Activated naive CD4-positive, alpha-beta T cell treated with anti-CD3 and anti-CD28 coated beads, Interleukin-2, amount 50 U/mL, for 24 hours (primary cell): ENCODE measurements around the gene SLCO3A1.
"Not testable (repeated sequence)": the region's sequence is repeated elsewhere in the genome, so short reads cannot be mapped to it uniquely, and the experiment has no call there.

Experiments
- H3K27ac Mint-ChIP-seq: one replicate; pipeline ENCODE4 v1.8.0; 2021; ENCODE audit warnings: mild to moderate bottlenecking, mixed read lengths
- H3K27me3 Mint-ChIP-seq: one replicate; pipeline ENCODE4 v1.8.0; 2021; ENCODE audit warnings: mixed read lengths
- H3K36me3 Mint-ChIP-seq: one replicate; pipeline ENCODE4 v1.8.0; 2021; ENCODE audit warnings: mixed read lengths
- H3K4me1 Mint-ChIP-seq: one replicate; pipeline ENCODE4 v1.8.0; 2021; ENCODE audit warnings: mixed read lengths
- H3K4me3 Mint-ChIP-seq: one replicate; pipeline ENCODE4 v1.8.0; 2021; ENCODE audit warnings: mild to moderate bottlenecking, mixed read lengths
- H3K9me3 Mint-ChIP-seq: one replicate; pipeline ENCODE4 v1.8.0; 2021; ENCODE audit warnings: mixed read lengths

The SLCO3A1 gene

GRCh38 chr15:92044203-92044909, 190.8 kb downstream of the SLCO3A1 start:
- H3K4me3 Mint-ChIP-seq = no peak overlapping the region
- peaks cover 47% of the 10 kb centered on the region for H3K4me1 Mint-ChIP-seq
- no peak overlapping the region for H3K27ac Mint-ChIP-seq
- no peaks in the 10 kb centered on the region for H3K27me3 Mint-ChIP-seq
- no peaks in the 10 kb centered on the region for H3K36me3 Mint-ChIP-seq
- H3K9me3 Mint-ChIP-seq = no peaks in the 10 kb centered on the region

DNA sequence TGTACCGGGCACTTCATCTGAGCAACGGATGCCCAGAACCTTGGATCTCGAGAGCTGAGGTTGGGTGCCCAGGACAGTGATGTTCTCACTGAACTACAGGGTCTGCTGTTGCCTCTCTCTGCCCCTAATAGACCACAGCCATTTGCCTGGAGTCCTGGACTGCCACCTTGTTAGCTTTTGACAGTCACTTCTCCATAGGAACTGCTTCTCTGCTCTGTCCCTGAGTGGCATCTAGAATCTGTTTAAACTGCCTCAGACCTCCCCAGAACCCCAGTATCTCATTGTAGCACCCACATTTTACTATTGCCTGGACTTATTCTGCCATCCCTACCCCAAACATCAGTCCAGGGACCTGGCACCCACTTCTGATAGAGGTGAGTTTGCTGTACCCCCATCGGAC, 194.4 kb downstream of the SLCO3A1 start:
- Mint-ChIP-seq H3K4me1 (peaks cover 31% of the 10 kb centered on the region), H3K36me3 (no peaks in the 10 kb centered on the region), H3K4me3 (no peak overlapping the region), H3K27ac (no peak overlapping the region), H3K27me3 (no peaks in the 10 kb centered on the region), H3K9me3 (no peaks in the 10 kb centered on the region)

- H3K4me1 Mint-ChIP-seq = peaks cover 28% of the 10 kb centered on the region
These were observed 195.2 kb downstream of the SLCO3A1 start for GRCh38 chr15:92048739-92049138.

DNA sequence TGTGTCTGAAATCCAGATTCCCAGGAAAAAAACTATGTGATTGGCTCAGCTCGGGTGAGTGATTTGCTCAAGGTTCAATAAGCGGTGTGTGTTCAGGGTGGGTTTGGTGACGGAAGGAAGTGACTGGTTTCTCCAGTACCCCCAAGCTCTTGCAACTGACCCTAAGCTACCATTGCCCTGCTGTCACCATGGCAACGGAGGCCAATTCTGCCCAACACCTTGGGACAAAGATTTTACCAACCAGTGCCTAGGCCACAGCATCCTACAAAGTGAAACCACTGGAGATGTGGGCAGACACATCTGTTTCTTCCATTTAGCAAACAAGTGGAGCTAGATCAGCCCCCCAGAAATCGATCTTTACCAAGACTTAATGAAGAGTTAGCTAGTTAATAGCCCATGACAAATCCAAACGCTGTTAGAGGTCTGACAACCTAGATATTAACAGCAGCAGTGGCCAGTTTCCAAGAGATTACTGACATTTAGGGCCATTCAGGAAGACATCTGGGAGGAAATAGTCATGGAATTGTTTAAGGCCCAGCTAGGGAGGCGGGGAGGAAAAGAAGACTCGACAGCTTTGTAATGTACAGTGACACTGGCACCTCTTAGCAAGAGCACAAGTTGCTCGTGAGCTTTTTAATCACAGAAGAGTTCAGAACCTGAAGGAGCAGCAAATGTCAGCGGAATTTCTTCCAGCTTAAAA, 195.9 kb downstream of the SLCO3A1 start:
- Mint-ChIP-seq H3K4me1 (peaks cover 21% of the 10 kb centered on the region), H3K27ac (no peak overlapping the region), H3K9me3 (no peaks in the 10 kb centered on the region), H3K27me3 (no peaks in the 10 kb centered on the region), H3K4me3 (no peak overlapping the region), H3K36me3 (no peaks in the 10 kb centered on the region)

More at GRCh38 chr15:92048739-92049138, 195.2 kb downstream of the SLCO3A1 start:
- Mint-ChIP-seq H3K27ac (no peak overlapping the region), H3K4me3 (no peak overlapping the region), H3K36me3 (no peaks in the 10 kb centered on the region), H3K9me3 (no peaks in the 10 kb centered on the region), H3K27me3 (no peaks in the 10 kb centered on the region)

DNA sequence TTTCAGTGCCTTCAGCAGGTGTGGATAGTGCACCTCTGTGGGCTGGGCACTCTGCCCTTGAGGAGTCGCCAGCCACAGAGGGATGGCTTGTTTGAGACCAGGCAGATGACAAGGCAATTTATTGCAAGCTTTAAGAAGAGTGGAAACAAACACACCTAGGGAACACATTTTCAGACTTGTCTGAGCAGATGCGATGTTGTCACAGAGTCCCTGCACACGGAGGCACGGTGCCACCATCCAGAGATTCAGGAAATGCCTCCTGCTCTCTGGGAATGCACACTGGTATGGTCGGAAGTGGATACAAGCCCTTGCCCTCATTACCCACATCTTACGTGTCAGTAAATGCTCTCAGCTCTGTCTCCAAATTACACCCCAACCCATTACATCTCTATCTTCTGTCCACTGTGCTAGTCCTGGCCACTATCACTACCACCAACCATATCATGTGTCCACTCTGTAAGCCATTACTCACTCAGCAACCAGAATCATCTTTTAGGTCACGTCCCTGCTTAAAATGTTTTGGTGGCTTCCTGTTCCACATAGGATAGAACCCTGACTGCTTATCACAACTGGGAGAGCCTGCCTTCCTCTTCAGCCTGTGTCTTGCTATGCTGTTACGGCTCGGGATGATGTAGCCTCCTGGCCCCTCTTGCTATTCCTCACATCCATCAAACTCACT, 196.9 kb downstream of the SLCO3A1 start:
- Mint-ChIP-seq H3K9me3 (no peaks in the 10 kb centered on the region), H3K36me3 (no peaks in the 10 kb centered on the region), H3K4me1 (peaks cover 17% of the 10 kb centered on the region), H3K4me3 (no peak overlapping the region), H3K27me3 (no peaks in the 10 kb centered on the region), H3K27ac (no peak overlapping the region)

- Mint-ChIP-seq H3K9me3 (no peaks in the 10 kb centered on the region), H3K4me1 (peaks cover 22% of the 10 kb centered on the region), H3K4me3 (no peak overlapping the region), H3K36me3 (no peaks in the 10 kb centered on the region), H3K27me3 (no peaks in the 10 kb centered on the region), H3K27ac (no peak overlapping the region)
These were observed 198.2 kb downstream of the SLCO3A1 start for GRCh38 chr15:92051716-92052115.

GRCh38 chr15:92053753-92054316, 200.3 kb downstream of the SLCO3A1 start:
- Mint-ChIP-seq H3K36me3 (no peaks in the 10 kb centered on the region), H3K27me3 (no peaks in the 10 kb centered on the region), H3K4me1 (peaks cover 20% of the 10 kb centered on the region)

GRCh38 chr15:92056875-92057274, 203.4 kb downstream of the SLCO3A1 start:
- H3K36me3 Mint-ChIP-seq = no peaks in the 10 kb centered on the region
- H3K9me3 Mint-ChIP-seq = no peaks in the 10 kb centered on the region
- H3K27ac Mint-ChIP-seq = no peak overlapping the region
- no peak overlapping the region for H3K4me3 Mint-ChIP-seq
- H3K27me3 Mint-ChIP-seq = no peaks in the 10 kb centered on the region
- H3K4me1 Mint-ChIP-seq = peaks cover 13% of the 10 kb centered on the region

More at GRCh38 chr15:92053753-92054316, 200.3 kb downstream of the SLCO3A1 start:
- Mint-ChIP-seq H3K9me3 (no peaks in the 10 kb centered on the region), H3K27ac (no peak overlapping the region), H3K4me3 (no peak overlapping the region)

DNA sequence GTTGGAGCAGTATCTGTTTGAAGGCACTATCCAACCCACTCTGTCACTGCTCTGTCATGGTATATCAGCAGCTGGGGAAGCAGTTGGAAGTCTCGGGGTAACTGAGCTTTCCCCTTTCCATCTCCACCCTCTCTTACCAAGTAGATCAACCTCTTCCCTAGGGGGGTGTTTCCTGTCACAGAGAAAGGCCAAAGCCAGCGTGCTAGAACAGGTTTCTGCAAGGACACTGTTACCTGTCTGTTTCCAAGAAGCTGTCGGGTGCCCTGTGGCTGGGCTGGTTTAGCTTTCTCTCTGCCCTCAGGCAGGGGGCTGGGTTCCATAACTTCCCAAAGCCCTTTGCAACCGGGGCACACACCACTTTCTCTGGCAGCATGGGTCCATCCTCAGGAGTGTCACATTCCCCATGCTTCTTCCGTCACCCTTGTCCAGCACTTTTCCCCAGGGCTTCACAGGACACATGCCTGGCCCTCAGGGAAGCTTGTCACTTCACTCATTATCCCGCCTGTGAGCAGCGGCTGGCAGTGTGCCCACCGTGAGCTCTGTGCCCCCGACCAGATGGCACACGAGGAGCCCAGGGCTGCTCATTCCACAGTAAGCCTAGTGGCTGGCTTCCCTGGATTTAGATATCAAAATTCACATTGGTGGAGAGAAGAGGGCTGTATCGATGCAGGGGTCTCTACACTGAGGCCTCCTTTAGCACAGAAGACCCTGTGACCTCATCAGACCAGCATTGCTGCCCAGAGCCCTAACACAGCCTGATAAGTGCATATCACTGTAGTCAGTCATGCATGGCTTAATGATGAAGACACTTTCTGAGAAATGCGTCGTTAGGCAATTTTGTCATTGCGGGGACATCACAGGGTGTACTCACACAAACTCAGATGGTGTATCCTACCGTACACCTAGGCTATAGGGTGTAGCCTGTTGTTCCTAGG, 205.8 kb downstream of the SLCO3A1 start:
- H3K9me3 Mint-ChIP-seq = no peaks in the 10 kb centered on the region
- H3K4me3 Mint-ChIP-seq = no peak overlapping the region
- H3K27me3 Mint-ChIP-seq = no peaks in the 10 kb centered on the region
- H3K27ac Mint-ChIP-seq = no peak overlapping the region
- H3K36me3 Mint-ChIP-seq = no peaks in the 10 kb centered on the region
- H3K4me1 Mint-ChIP-seq = peaks cover 13% of the 10 kb centered on the region

DNA sequence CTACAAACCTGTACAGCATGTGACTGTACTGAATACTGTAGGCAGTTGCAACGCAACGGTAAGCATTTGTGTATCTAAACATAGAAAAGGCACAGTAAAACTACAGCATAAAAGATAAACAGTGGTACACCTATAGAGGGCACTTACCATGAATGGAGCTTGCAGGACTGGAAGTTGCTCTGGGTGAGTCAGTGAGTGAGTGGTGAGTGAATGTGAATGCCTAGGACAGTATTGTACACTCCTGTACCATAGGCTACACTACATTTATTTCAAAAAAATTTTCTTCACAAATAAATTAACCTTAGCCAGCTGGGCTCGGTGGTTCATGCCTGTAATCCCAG, 206.4 kb downstream of the SLCO3A1 start:
- not testable (repeated sequence) for H3K4me3 Mint-ChIP-seq, H3K9me3 Mint-ChIP-seq, H3K27me3 Mint-ChIP-seq, H3K27ac Mint-ChIP-seq, H3K36me3 Mint-ChIP-seq
- H3K4me1 Mint-ChIP-seq = peaks cover 13% of the 10 kb centered on the region

DNA sequence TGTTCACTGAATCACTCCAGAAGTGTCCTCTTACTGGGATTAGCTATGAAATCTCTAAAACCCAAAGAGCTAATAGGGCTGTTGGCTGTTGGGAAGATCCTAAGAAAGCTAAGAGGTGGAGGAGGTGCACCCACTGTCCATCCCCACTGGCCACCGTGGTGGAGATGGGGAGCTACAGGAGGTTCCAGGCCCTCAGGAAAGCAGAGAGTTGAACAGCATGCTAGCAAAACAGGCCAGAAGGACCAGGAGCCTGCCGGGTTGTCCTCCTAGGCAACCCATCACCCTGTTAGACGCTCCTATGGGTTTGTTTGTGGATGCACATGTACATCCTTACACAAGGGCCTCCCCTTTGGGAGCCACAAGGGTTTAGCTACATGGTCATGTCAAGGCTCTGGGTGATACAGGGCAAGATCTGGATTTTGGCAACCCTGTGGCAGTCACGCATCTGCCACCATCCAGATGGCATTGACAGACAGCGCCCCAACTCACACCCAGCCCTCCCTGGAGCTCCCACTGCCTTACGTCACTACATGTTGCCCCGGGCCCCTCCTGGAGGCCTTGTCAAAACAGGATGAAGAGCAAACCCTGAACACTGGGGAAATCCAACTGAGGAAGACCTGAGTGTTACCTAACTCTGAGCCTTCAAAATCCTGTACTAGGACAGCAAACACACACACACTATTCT, 208.1 kb downstream of the SLCO3A1 start:
- Mint-ChIP-seq H3K9me3 (no peaks in the 10 kb centered on the region), H3K27ac (no peak overlapping the region), H3K27me3 (no peaks in the 10 kb centered on the region), H3K4me3 (no peak overlapping the region), H3K4me1 (peaks cover 7% of the 10 kb centered on the region), H3K36me3 (peaks cover 3% of the 10 kb centered on the region)

DNA sequence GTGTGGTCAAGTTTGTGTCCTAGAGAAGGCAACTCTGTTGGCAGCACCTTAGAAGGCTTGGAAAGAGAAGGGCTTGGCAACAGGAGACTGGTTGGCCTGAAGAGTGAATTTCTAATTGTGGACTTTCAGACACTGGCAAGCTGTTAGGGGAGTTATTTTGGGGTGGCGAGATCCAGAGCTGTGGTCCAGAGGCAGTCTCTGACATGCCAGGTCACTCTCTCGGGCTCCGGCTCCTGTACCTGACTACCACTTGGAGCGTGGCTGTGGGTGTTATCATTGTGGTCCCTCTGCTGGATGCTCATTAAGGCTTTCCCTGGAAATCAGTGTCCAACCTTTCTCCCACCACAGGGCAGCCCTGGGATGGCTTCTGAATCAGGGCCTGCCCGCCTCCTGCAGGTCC, 209.0 kb downstream of the SLCO3A1 start:
- H3K27ac Mint-ChIP-seq = no peak overlapping the region
- peaks cover 3% of the 10 kb centered on the region for H3K36me3 Mint-ChIP-seq
- H3K9me3 Mint-ChIP-seq = no peaks in the 10 kb centered on the region
- peaks cover 10% of the 10 kb centered on the region for H3K4me1 Mint-ChIP-seq
- H3K27me3 Mint-ChIP-seq = no peaks in the 10 kb centered on the region
- no peak overlapping the region for H3K4me3 Mint-ChIP-seq

DNA sequence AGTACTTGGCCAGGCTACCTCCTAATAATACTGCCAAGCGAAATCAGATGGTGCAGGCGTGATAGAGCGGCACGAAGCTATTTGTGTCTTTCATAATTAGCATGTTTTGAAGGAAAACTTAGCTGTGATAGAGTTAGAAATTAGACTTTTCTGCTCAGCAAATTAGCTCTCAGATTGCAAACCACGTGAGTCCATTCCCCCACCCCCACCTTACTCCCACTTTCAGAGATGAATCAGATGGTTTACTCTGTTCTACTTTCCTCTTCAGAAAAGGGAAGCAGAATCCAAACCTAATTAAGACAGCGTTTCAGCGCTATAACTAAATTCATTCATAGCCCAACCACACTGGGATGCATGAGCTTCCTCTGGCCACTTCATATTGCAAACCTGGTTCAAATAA, 214.6 kb downstream of the SLCO3A1 start:
- no peak overlapping the region for H3K27ac Mint-ChIP-seq
- no peaks in the 10 kb centered on the region for H3K27me3 Mint-ChIP-seq
- peak overlapping the region; percentile 4 for H3K4me3 Mint-ChIP-seq
- H3K9me3 Mint-ChIP-seq = no peaks in the 10 kb centered on the region
- H3K36me3 Mint-ChIP-seq = peaks cover 4% of the 10 kb centered on the region
- H3K4me1 Mint-ChIP-seq = peaks cover 49% of the 10 kb centered on the region

- peaks cover 61% of the 10 kb centered on the region for H3K4me1 Mint-ChIP-seq
- H3K27me3 Mint-ChIP-seq = no peaks in the 10 kb centered on the region
- no peaks in the 10 kb centered on the region for H3K9me3 Mint-ChIP-seq
- H3K27ac Mint-ChIP-seq = peak overlapping the region; percentile 77
- peaks cover 2% of the 10 kb centered on the region for H3K36me3 Mint-ChIP-seq
- peak overlapping the region; percentile 81 for H3K4me3 Mint-ChIP-seq
These were observed 216.1 kb downstream of the SLCO3A1 start for GRCh38 chr15:92069308-92070250.
